Measurements from ENCODE around the gene GOLGA8A. TPM values are rescaled to one million over a fixed set of nuclear protein-coding genes. Genes with fewer than 3 reads are reported as not detected.

Gene GOLGA8A
- total RNA-seq, 1 experiment from 2014 or later: 22.2 TPM

Other genes starting within 250 kb of the GOLGA8A start
- 35.5 and 37.4 TPM in 2 replicates for gene KATNBL1, start 227.7 kb downstream of the GOLGA8A start, total RNA-seq (2014; rRNA removed; shearing (Covaris generic))
- 131 and 134 TPM in 2 replicates for gene EMC4, start 212.8 kb downstream of the GOLGA8A start, total RNA-seq (2014; rRNA removed; shearing (Covaris generic))
- gene SLC12A6, start 100.0 kb downstream of the GOLGA8A start, total RNA-seq (2014; rRNA removed; shearing (Covaris generic)): 9.3 and 10.7 TPM in 2 replicates
- gene NOP10, start 94.7 kb downstream of the GOLGA8A start, total RNA-seq (2014; rRNA removed; shearing (Covaris generic)): 257 and 288 TPM in 2 replicates
- 0.04 TPM in 1 of 2 replicates, not detected in the other for gene NUTM1, start 94.5 kb downstream of the GOLGA8A start, total RNA-seq (2014; rRNA removed; shearing (Covaris generic))
- gene LPCAT4, start 70.6 kb downstream of the GOLGA8A start, total RNA-seq (2014; rRNA removed; shearing (Covaris generic)): 18.3 and 30.7 TPM in 2 replicates
- gene GOLGA8B, start 145.8 kb upstream of the GOLGA8A start, total RNA-seq (2014; rRNA removed; shearing (Covaris generic)): 7.6 and 14.7 TPM in 2 replicates

All from SJCRH30 (cell line).